Measurements from ENCODE around the gene LRTM2. TPM values are rescaled to one million over a fixed set of nuclear protein-coding genes. Genes with fewer than 3 reads are reported as not detected.

The LRTM2 gene
- total RNA-seq, 1 donor from 2014 or later: 0.47 TPM

DNA sequence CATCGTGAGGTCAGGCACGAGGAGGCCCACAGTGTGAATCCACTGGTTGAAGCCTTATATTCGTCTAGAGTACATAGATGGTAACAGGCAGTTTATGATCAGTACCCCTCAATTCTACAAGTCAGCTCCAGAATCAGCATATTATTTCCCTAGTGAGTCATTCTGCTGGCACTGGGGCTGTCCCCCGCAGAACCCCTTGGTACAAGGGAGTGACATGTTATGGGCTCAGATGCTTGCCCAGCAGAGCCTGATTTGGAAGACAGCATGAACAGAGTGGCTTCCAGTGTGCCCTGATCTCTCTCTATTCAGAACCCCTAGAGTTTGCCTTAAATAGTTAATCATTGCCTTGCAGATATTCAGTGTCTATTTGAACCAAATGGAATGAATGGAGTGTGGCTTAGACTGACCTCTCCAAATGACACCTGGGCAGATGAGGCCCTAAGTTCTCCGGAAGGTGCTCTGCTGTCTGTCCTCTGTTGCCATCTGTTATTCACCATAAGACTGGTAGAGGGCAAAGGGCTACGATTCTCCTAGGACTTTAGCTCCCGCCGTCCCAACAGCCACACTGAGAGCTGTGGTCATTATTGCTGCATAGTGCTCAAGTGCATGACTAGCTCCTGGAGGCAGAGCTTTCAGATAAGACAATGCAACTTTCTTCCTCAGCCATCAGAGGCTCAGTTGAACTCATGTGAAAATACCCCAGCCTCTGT is 57.0 kb downstream of the LRTM2 start:
- no peak overlapping the region for H3K4me3 Mint-ChIP-seq
- no peaks in the 10 kb centered on the region for H3K36me3 Mint-ChIP-seq
- no peaks in the 10 kb centered on the region for H3K9me3 Mint-ChIP-seq
- TF ChIP-seq, protein P1, sequence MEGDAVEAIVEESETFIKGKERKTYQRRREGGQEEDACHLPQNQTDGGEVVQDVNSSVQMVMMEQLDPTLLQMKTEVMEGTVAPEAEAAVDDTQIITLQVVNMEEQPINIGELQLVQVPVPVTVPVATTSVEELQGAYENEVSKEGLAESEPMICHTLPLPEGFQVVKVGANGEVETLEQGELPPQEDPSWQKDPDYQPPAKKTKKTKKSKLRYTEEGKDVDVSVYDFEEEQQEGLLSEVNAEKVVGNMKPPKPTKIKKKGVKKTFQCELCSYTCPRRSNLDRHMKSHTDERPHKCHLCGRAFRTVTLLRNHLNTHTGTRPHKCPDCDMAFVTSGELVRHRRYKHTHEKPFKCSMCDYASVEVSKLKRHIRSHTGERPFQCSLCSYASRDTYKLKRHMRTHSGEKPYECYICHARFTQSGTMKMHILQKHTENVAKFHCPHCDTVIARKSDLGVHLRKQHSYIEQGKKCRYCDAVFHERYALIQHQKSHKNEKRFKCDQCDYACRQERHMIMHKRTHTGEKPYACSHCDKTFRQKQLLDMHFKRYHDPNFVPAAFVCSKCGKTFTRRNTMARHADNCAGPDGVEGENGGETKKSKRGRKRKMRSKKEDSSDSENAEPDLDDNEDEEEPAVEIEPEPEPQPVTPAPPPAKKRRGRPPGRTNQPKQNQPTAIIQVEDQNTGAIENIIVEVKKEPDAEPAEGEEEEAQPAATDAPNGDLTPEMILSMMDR (IDR thresholded peaks at IDR 0.05; ENCODE audit: unreplicated experiment): no peak
- H3K27me3 Mint-ChIP-seq (ENCODE audit: low read depth): peaks cover 26% of the 10 kb centered on the region
- no peaks in the 10 kb centered on the region for H3K4me1 Mint-ChIP-seq
- no peak for DNase-seq (ENCODE audit: low spot score in 2 of 2, unreplicated experiment in 2 of 2)
- H3K27ac Mint-ChIP-seq: no peak overlapping the region

GRCh38 chr12:1878214-1878613 is 57.8 kb downstream of the LRTM2 start:
- DNase-seq (ENCODE audit: low spot score in 2 of 2, unreplicated experiment in 2 of 2): peak in 1 of 2 experiments; percentile 35
- Mint-ChIP-seq H3K27me3 (ENCODE audit: low read depth) (peaks cover 23% of the 10 kb centered on the region), H3K9me3 (no peaks in the 10 kb centered on the region), H3K27ac (no peak overlapping the region), H3K4me3 (no peak overlapping the region), H3K4me1 (no peaks in the 10 kb centered on the region), H3K36me3 (no peaks in the 10 kb centered on the region)
- TF ChIP-seq, protein P1 (IDR thresholded peaks at IDR 0.05; ENCODE audit: unreplicated experiment): no peak

DNA sequence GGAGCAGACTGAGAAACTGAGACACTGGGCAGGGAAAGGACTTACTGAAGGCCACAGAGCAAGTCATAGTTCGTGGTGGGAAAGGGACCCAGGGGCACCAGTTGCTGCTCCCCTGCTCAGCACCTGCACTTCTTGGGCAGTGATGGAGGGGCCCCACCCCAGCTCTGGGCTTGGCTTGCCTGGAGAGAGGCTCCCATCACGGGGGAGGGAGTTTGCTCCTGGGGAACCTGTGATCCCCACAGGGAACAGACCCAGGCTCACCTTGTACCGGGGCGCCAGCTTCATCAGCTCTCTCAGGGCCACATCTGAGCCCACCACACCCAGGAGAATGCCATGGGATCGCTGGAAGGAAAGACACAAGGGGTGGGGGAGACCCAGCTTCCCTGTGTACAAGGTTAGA is 58.3 kb downstream of the LRTM2 start:
- peaks cover 27% of the 10 kb centered on the region for H3K27me3 Mint-ChIP-seq (ENCODE audit: low read depth)
- no peak overlapping the region for H3K27ac Mint-ChIP-seq
- no peaks in the 10 kb centered on the region for H3K36me3 Mint-ChIP-seq
- no peak for DNase-seq (ENCODE audit: low spot score in 2 of 2, unreplicated experiment in 2 of 2)
- no peak overlapping the region for H3K4me3 Mint-ChIP-seq
- H3K4me1 Mint-ChIP-seq: no peaks in the 10 kb centered on the region
- no peaks in the 10 kb centered on the region for H3K9me3 Mint-ChIP-seq
- TF ChIP-seq, protein P1 (IDR thresholded peaks at IDR 0.05; ENCODE audit: unreplicated experiment): no peak

DNA sequence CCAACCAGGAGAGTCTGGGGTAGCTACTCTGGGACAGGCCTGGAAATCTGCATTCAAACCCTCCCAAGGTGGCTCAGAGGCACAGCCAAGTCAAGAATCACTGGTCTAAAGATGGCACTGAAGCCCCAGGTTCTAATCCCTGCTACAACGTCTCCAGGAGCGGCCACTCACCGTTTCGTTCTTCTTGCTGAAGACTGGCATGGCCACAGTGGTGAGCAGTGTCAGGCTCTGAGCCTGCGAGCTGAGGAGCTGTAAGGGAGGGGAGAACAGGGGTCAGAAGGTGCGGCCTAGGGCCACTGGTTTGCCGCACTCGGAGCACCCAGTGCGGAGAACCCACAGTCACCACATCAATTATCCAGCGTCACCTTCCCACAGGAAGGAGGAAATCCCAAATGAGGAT is 59.3 kb downstream of the LRTM2 start:
- TF ChIP-seq, protein P1 (IDR thresholded peaks at IDR 0.05; ENCODE audit: unreplicated experiment): no peak
- Mint-ChIP-seq H3K27me3 (ENCODE audit: low read depth) (peaks cover 25% of the 10 kb centered on the region), H3K36me3 (no peaks in the 10 kb centered on the region), H3K4me3 (no peak overlapping the region), H3K27ac (no peak overlapping the region), H3K4me1 (no peaks in the 10 kb centered on the region), H3K9me3 (no peaks in the 10 kb centered on the region)
- DNase-seq (ENCODE audit: low spot score in 2 of 2, unreplicated experiment in 2 of 2): no peak

- Mint-ChIP-seq H3K27ac (no peak overlapping the region), H3K9me3 (no peaks in the 10 kb centered on the region), H3K36me3 (no peaks in the 10 kb centered on the region), H3K27me3 (ENCODE audit: low read depth) (peaks cover 22% of the 10 kb centered on the region), H3K4me1 (no peaks in the 10 kb centered on the region), H3K4me3 (no peak overlapping the region)
- peak in 1 of 2 experiments; percentile 33 for DNase-seq (ENCODE audit: low spot score in 2 of 2, unreplicated experiment in 2 of 2)
- TF ChIP-seq, protein P1 (IDR thresholded peaks at IDR 0.05; ENCODE audit: unreplicated experiment): no peak
Measured at GRCh38 chr12:1880153-1880845, 59.9 kb downstream of the LRTM2 start.
